NT2/D1 (cell line): Measurements from ENCODE around the gene IFNG.

Source experiments
- SUZ12 ChIP-seq: IDR thresholded peaks from 2 replicates; pipeline ENCODE4 v1.6.1; 2011; ENCODE audit not compliant: insufficient read length, insufficient read depth; ENCODE audit errors: extremely low read depth
- YY1 ChIP-seq: IDR thresholded peaks from 2 replicates; pipeline ENCODE4 v1.6.1; 2011; ENCODE audit not compliant: insufficient read length, insufficient read depth
- ZNF274 ChIP-seq: IDR thresholded peaks from 2 replicates; pipeline ENCODE4 v1.6.1; 2011; ENCODE audit warnings: mild to moderate bottlenecking, low read depth, low read length

DNA sequence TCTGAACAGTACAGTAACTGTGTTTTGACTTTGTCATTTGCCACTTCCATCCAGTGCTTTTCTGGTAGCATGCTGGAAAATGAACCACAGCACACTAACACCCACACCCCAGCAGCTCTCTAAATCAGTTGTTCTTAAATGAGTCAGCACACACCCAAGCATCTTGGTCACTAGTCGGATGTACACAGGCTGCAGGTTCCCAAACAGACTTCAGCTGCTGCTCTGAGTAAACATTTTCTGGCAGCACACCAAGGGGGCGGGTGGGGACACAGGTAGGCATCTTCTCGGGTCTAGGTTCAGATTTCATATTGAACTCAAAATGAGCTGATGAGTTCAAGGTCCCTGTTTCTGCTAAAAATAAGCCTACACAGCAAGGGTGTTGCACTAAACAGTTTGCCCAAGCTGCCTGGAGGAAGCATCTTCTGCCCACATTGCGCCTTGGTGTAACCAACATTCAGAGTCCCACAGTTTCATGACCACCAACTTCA, 39.8 kb downstream of the IFNG start:
- TF ChIP-seq YY1 (no peak), ZNF274 (no peak), SUZ12 (no peak)
